Glutamatergic neuron (in vitro differentiated cells): ENCODE results near the gene TMEM205. TPM values are rescaled to one million over a fixed set of nuclear protein-coding genes. Genes with fewer than 3 reads are reported as not detected.
A peak's percentile ranks its signal among the peaks of the same experiment; 100 is the strongest.

ENCODE experiments used
- DNase-seq: peaks from one replicate; pipeline ENCODE4 v3.0.0; 2022
- H3K27ac Mint-ChIP-seq: one replicate; pipeline ENCODE4 v1.8.0; 2020; ENCODE audit warnings: mild to moderate bottlenecking, mixed read lengths, inconsistent platforms; ENCODE audit not compliant: unreplicated experiment
- H3K27me3 Mint-ChIP-seq: one replicate; pipeline ENCODE4 v1.8.0; 2020; ENCODE audit warnings: mild to moderate bottlenecking, moderate library complexity, mixed read lengths, inconsistent platforms; ENCODE audit not compliant: unreplicated experiment
- H3K36me3 Mint-ChIP-seq: one replicate; pipeline ENCODE4 v1.8.0; 2020; ENCODE audit warnings: mild to moderate bottlenecking, mixed read lengths, inconsistent platforms; ENCODE audit not compliant: unreplicated experiment
- H3K4me1 Mint-ChIP-seq: one replicate; pipeline ENCODE4 v1.8.0; 2020; ENCODE audit warnings: mild to moderate bottlenecking, low read depth, mixed read lengths, inconsistent platforms; ENCODE audit not compliant: unreplicated experiment
- H3K4me3 Mint-ChIP-seq: one replicate; pipeline ENCODE4 v1.8.0; 2020; ENCODE audit warnings: mild to moderate bottlenecking, mixed read lengths, inconsistent platforms; ENCODE audit not compliant: unreplicated experiment
- H3K9me3 Mint-ChIP-seq: one replicate; pipeline ENCODE4 v1.8.0; 2020; ENCODE audit warnings: mild to moderate bottlenecking, moderate library complexity, mixed read lengths, inconsistent platforms; ENCODE audit not compliant: unreplicated experiment
- CTCF ChIP-seq: fragments of 200-600 bp; sonication (generic); IDR thresholded peaks from one replicate; pipeline ENCODE4 v1.5.0; 2021; ENCODE audit not compliant: partially characterized antibody, unreplicated experiment
- total RNA-seq: library from RNA; stranded (reverse); fragmentation: NEBNext Ultra II Directional; extraction: Animal tissue kit (Norgen Biotek cat#: 25700); gene quantifications from one replicate; pipeline ENCODE4 v1.2.1, GENCODE V29; 2021; ENCODE audit not compliant: unreplicated experiment

TMEM205 gene
- total RNA-seq, 1 donor from 2014 or later = 43.1 TPM

GRCh38 chr19:11384778-11385129 is 38.7 kb upstream of the TMEM205 start:
- H3K27ac Mint-ChIP-seq = peak overlapping the region; percentile 70
- peaks cover 9% of the 10 kb centered on the region for H3K27me3 Mint-ChIP-seq
- DNase-seq = no peak
- H3K4me1 Mint-ChIP-seq = peaks cover 6% of the 10 kb centered on the region
- H3K36me3 Mint-ChIP-seq = no peaks in the 10 kb centered on the region
- peaks cover 8% of the 10 kb centered on the region for H3K9me3 Mint-ChIP-seq
- H3K4me3 Mint-ChIP-seq = peak overlapping the region; percentile 74
- no peak for TF ChIP-seq CTCF

- Mint-ChIP-seq H3K36me3 (no peaks in the 10 kb centered on the region), H3K27ac (peak overlapping the region; percentile 22), H3K27me3 (peaks cover 9% of the 10 kb centered on the region), H3K4me1 (peaks cover 6% of the 10 kb centered on the region), H3K9me3 (peaks cover 8% of the 10 kb centered on the region), H3K4me3 (peak overlapping the region; percentile 55)
- DNase-seq = no peak
- no peak for TF ChIP-seq CTCF
Observed at GRCh38 chr19:11383706-11384048, 37.6 kb upstream of the TMEM205 start.

GRCh38 chr19:11382898-11383705 is 37.0 kb upstream of the TMEM205 start:
- TF ChIP-seq CTCF = peak; percentile 84
- no peaks in the 10 kb centered on the region for H3K36me3 Mint-ChIP-seq
- peak; percentile 74 for DNase-seq
- peaks cover 9% of the 10 kb centered on the region for H3K27me3 Mint-ChIP-seq
- peaks cover 6% of the 10 kb centered on the region for H3K4me1 Mint-ChIP-seq
- H3K27ac Mint-ChIP-seq = peak overlapping the region; percentile 22
- peak overlapping the region; percentile 76 for H3K4me3 Mint-ChIP-seq
- peaks cover 8% of the 10 kb centered on the region for H3K9me3 Mint-ChIP-seq

- peak; percentile 60 for TF ChIP-seq CTCF
- Mint-ChIP-seq H3K27ac (peak overlapping the region; percentile 91), H3K27me3 (peaks cover 15% of the 10 kb centered on the region), H3K4me3 (peak overlapping the region; percentile 92), H3K9me3 (peaks cover 9% of the 10 kb centered on the region), H3K36me3 (no peaks in the 10 kb centered on the region), H3K4me1 (peaks cover 8% of the 10 kb centered on the region)
- peak; percentile 93 for DNase-seq
Observed at GRCh38 chr19:11380653-11381537, 34.8 kb upstream of the TMEM205 start.
